HG03575 (cell line): ENCODE data around the gene RB1.
"Not testable (repeated sequence)": the region's sequence is repeated elsewhere in the genome, so short reads cannot be mapped to it uniquely, and the experiment has no call there.

ENCODE experiments used
- ATAC-seq: cut with Tn5 transposase; IDR thresholded peaks from one replicate; pipeline ENCODE4 v1.9.1; 2021; ENCODE audit not compliant: unreplicated experiment, insufficient number of reproducible peaks, low FRiP score; ENCODE audit errors: extremely low read depth

Gene RB1

DNA sequence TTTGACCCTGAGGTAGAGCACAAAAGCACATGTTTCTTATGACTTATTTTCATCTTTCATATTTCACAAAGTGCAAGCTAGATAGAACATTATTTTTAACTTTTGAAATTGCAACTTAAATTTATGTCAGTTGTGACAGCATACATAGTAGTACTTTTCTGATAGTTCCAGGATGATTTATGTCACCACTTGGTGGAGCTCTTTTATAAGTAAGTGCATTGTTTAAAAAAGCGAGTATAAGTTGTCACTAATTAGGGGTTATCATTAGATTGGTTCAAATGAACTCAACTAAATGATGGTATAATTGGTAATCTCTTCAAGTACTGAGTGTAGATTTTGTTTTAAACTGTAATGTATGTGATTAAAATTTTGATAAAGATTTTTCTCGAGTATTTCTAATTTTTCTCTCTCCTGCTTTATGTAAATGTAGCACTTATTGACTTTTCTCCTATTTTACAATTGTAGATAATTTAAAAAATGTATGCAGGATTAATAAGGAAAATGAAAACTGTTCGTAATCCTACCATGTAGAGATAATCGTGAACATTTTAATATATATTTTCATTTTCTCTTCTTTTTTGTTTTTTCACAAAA lies 31.1 kb downstream of the RB1 start:
- ATAC-seq = no peak

GRCh38 chr13:48339198-48339597 lies 35.6 kb downstream of the RB1 start:
- ATAC-seq = not testable (repeated sequence)

DNA sequence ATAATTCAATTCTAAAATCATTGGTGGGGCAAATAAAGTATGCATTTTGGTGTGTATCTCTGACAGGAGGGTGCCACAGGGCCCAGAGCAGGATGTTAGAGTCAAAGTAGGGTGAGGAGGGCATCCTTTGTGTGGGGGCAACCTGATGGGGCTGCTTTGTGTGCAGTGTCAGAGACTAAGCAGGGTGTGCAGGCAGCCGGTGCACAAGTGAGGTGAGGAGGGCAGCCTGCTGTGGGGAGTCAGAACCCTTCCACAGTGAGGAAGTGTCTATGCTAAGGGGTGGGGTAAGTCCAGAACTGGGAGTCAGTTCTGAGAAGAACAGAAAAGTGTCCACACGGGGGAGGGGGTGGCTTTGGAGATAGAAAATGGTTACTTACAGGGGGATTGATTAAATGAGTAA lies 40.7 kb downstream of the RB1 start:
- no peak for ATAC-seq

DNA sequence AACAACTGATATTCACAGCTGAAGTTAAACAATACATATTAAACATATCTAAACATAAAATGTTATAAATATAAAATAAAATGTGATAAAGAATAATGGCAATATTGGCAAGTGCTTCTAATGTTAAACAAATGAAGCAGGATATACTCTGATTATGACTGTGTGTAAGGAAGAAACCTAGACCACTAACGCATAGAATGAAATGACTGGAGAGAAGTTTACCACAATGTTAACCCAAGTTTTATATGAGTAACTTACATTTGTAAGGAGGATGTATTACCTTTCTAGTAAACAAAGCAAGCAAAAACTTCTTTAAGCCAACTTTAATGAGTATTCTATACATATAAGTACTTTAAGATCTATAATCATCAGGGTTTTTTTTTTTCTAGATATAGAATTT lies 43.0 kb downstream of the RB1 start:
- no peak for ATAC-seq

DNA sequence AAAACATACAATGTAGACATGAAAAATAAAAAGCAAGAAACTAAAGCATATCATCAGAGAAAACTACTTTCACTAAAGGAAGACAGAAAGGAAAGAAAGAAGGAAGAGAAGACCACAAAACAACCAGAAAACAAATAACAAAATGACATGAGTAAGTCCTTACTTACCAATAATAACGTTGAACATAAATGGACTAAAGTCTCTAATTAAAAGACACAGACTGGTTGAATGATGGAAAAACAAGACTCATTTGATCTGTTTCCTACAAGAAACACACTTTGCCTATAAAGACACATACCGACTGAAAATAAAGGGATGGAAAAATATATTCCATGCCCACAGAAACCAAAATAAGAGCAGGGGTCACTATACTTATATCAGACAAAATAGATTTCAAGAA lies 46.0 kb downstream of the RB1 start:
- ATAC-seq = no peak

DNA sequence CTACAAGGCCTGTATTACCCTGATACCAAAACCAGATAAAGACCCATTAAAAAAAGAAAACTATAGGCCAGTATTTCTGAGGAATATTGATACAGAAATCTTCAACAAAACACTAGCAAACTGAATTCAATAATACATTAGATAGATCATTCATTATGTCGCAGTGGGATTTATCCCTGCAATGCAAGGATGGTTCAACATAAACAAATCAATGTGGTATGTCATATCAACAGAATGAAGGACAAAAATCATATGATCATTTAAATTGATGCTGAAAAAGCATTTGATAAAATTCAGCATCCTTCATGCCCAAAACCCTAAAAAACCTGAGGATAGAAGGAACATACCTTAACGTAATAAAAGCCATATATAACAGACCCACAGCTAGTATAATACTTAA lies 50.0 kb downstream of the RB1 start:
- ATAC-seq = no peak

GRCh38 chr13:48355524-48355923 lies 52.0 kb downstream of the RB1 start:
- not testable (repeated sequence) for ATAC-seq

- ATAC-seq = no peak
Measured at GRCh38 chr13:48356750-48357149, 53.2 kb downstream of the RB1 start.

GRCh38 chr13:48369988-48370387 lies 66.4 kb downstream of the RB1 start:
- ATAC-seq = no peak

- ATAC-seq = no peak
Measured at GRCh38 chr13:48370815-48371214, 67.3 kb downstream of the RB1 start.

DNA sequence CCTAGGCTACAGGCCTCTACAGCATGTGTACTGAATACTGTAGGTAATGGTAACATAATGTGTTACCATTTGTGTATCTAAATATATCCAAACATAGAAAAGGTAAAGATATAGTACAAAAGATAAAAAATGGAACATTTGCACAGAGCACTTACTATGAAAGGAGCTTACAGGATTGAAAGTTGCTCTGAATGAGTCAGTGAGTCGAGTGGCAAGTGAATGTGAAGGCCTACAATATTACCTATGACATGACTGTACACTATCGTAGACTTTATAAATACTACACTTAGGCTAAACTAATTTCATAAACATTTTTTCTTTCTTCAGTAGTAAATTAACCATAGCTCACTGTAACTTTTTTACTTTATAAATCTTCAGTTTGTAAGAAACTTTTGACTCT lies 74.3 kb downstream of the RB1 start:
- ATAC-seq = no peak

DNA sequence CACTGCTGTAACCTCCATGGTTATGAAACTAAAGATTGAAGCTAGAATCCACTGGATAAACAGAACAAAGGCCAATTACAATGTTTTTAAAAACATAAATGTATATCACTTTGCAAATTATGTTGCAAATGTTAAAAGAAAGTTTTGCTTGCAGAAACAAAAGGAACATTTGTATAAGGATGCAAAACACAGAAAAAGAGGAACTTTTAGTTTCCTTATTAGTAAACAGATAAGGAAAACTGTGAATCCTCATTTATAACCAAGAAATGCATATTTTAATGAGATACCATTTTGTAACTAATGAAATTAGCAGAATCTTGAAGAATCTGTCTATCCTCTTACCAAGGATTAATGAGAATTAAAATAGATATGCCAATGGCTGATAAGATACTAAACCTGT lies 77.0 kb downstream of the RB1 start:
- ATAC-seq = no peak

DNA sequence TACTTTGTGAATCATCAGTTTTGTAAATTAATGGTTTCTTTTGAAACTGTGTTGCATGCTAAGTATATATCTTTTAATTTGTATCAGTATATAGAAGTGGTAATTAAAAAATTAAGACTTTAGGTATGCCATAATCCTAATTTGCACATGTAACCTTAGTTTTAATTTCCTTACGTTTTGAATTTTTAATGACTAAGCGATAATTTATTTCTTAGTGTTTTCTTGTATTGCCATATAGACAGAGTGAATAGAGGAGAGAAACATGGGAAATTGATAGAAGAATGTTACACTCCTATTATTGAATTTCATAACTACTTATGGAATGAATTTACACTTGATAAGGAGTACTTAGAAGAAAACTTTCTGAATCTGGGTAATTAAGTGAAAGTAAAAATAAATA lies 79.8 kb downstream of the RB1 start:
- no peak for ATAC-seq

- no peak for ATAC-seq
Measured at GRCh38 chr13:48386816-48387215, 83.3 kb downstream of the RB1 start.

DNA sequence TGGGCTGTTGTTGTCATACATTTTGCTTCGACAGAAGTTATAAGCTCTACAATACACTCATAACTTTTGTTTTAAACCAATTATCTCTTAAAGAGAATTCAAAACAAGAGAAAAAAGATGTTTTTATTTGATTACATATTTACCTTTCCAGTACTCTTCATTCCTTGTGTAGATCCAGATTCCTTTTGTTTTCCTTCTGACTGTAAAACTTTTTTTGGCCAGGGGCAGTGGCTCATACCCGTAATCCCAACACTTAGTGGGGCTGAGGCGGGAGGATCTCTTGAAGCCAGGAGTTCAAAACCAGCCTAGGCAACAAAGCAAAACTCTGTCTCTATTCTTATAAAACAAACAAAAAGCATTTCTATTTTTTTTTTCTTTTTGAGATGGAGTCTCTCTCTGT lies 87.7 kb downstream of the RB1 start:
- ATAC-seq = no peak

- no peak for ATAC-seq
Measured at GRCh38 chr13:48393030-48393697, 89.6 kb downstream of the RB1 start.

DNA sequence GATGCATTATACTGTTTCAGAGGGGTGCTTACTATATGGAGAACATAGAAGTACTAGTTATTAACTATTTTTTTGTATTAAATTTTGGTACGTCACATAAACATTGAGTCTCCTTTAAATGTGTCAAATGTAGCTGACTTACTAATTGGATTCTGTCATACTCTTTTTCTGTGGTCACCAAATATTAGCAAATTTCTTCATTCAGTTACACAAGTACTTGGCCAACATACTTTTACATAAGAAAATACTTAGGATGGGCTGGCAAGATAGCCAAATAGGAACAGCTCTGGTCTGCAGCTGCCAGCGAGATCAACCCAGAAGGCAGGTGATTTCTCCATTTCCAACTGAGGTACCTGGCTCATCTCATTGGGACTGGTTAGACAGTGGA lies 90.1 kb downstream of the RB1 start:
- ATAC-seq = no peak

- ATAC-seq = no peak
Measured at GRCh38 chr13:48397744-48398143, 94.2 kb downstream of the RB1 start.

GRCh38 chr13:48398450-48399095 lies 95.0 kb downstream of the RB1 start:
- ATAC-seq = no peak

GRCh38 chr13:48400090-48400694 lies 96.6 kb downstream of the RB1 start:
- ATAC-seq = no peak
